Suprapubic skin (tissue), 4 donors: Measurements from ENCODE around the gene MKNK2. TPM values are rescaled to one million over a fixed set of nuclear protein-coding genes. Genes with fewer than 3 reads are reported as not detected.

Experiments
- DNase-seq, 2 donors: peaks; one replicate each; pipeline ENCODE4 v3.0.0-alpha.2; 2019; ENCODE audit warnings: low spot score in 2 of 2
- H3K27ac ChIP-seq: fragments of 200-600 bp; sonication (generic); one replicate; pipeline ENCODE4 v1.5.1; 2019
- H3K27me3 ChIP-seq: fragments of 200-600 bp; sonication (generic); one replicate; pipeline ENCODE4 v1.5.1; 2019
- H3K36me3 ChIP-seq: fragments of 200-600 bp; sonication (generic); one replicate; pipeline ENCODE4 v1.5.1; 2019
- H3K4me1 ChIP-seq: fragments of 200-600 bp; sonication (generic); one replicate; pipeline ENCODE4 v1.5.1; 2019
- H3K4me3 ChIP-seq: fragments of 200-600 bp; sonication (generic); one replicate; pipeline ENCODE4 v1.5.1; 2019; ENCODE audit warnings: mild to moderate bottlenecking
- H3K9me3 ChIP-seq: fragments of 200-600 bp; sonication (generic); one replicate; pipeline ENCODE4 v1.5.1; 2019
- CTCF ChIP-seq, 2 donors: fragments of 200-600 bp in 1 of 2; fragments of 450-650 bp in 1 of 2; sonication (generic) in 1 of 2; IDR thresholded peaks; one replicate each; pipeline ENCODE4 v1.5.1; 2016 to 2019; ENCODE audit warnings: antibody characterized with exemption in 2 of 2, mild to moderate bottlenecking in 1 of 2, moderate library complexity in 1 of 2
- EP300 ChIP-seq: sonication (generic); formaldehyde crosslinking; IDR thresholded peaks from one replicate; pipeline ENCODE4 v1.6.1; 2017; ENCODE audit warnings: antibody characterized with exemption
- POLR2A ChIP-seq, 2 donors: fragments of 450-650 bp; IDR thresholded peaks; one replicate each; pipeline ENCODE4 v1.6.1; 2017; ENCODE audit warnings: antibody characterized with exemption in 2 of 2, mild to moderate bottlenecking in 2 of 2, moderate library complexity in 2 of 2
- POLR2AphosphoS5 ChIP-seq, 3 donors: sonication (generic); formaldehyde crosslinking; IDR thresholded peaks; one replicate each; pipeline ENCODE4 v1.6.1; 2017; ENCODE audit warnings: antibody characterized with exemption in 3 of 3
- WGBS: methylation state at CpG from one replicate; pipeline ENCODE4 v1.1.5; 2018; 5-methylcytosine and 5-hydroxymethylcytosine counted together
- total RNA-seq, 4 donors: library from RNA; depleted of rRNA; stranded (reverse); fragments of >200 nt; gene quantifications; one replicate each; pipeline ENCODE4 v1.1.0, GENCODE V29; 2016

The MKNK2 gene
- total RNA-seq, 4 donors from 2014 or later: 209 to 249 (median 219) TPM

GRCh38 chr19:2033825-2034159, 17.3 kb downstream of the MKNK2 start:
- H3K27ac ChIP-seq: peak overlapping the region; percentile 97
- TF ChIP-seq CTCF (IDR thresholded peaks at IDR 0.05) (no peak), POLR2AphosphoS5 (IDR thresholded peaks at IDR 0.05) (no peak), POLR2A (IDR thresholded peaks at IDR 0.05) (no peak), EP300 (no peak)
- H3K4me1 ChIP-seq: peaks cover 56% of the 10 kb centered on the region
- H3K27me3 ChIP-seq: no peaks in the 10 kb centered on the region
- WGBS: 72% methylated on average over 9 of the region's 9 CpGs
- no peak overlapping the region for H3K4me3 ChIP-seq
- H3K9me3 ChIP-seq: peaks cover 6% of the 10 kb centered on the region
- H3K36me3 ChIP-seq: peaks cover 11% of the 10 kb centered on the region
- peak in 1 of 2 donors; percentile 78 for DNase-seq

GRCh38 chr19:2033115-2033824, 17.8 kb downstream of the MKNK2 start:
- Histone ChIP-seq H3K27me3 (no peaks in the 10 kb centered on the region), H3K9me3 (peaks cover 6% of the 10 kb centered on the region), H3K4me1 (peaks cover 61% of the 10 kb centered on the region), H3K27ac (peak overlapping the region; percentile 97), H3K36me3 (peaks cover 6% of the 10 kb centered on the region), H3K4me3 (no peak overlapping the region)
- no peak for DNase-seq
- WGBS: 89% methylated on average over 6 of the region's 6 CpGs
- no peak for TF ChIP-seq POLR2AphosphoS5 (IDR thresholded peaks at IDR 0.05)

DNA sequence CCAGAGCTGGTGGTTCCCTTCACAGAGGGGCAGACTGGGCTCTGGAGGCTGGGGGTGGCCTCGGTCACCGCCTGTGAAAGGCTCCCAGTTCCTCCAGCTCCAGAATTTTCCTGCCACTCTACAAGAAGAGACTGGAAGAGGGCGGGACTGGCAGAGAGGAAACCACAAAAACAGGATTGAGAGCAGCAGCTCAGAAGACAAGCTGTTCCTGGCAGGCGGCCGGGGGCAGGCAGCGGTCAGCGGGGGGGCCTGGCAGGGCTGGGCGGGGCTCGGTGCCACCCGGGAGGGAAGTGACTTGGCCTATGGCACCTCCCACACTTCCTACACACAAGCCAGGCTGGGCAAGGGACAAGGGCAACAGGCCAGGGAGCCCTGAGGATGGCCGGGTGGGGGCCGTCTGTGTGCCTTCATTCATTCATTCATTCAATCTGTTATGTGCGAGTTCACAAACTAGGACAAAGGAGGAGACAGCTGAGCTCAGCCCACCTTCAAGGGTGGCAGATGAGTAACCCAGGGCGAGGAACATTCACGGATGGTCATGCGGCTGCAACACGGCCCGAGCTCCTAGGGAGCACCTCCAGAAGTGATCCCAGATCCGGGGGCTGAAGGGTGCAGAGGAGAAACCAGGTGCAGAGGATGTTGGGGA, 18.6 kb downstream of the MKNK2 start:
- peaks cover 65% of the 10 kb centered on the region for H3K4me1 ChIP-seq
- H3K27me3 ChIP-seq: no peaks in the 10 kb centered on the region
- H3K4me3 ChIP-seq: peak overlapping the region; percentile 36
- peak overlapping the region; percentile 97 for H3K27ac ChIP-seq
- no peaks in the 10 kb centered on the region for H3K36me3 ChIP-seq
- DNase-seq: peak; percentile 98
- TF ChIP-seq EP300 (peak; percentile 56), POLR2A (IDR thresholded peaks at IDR 0.05) (no peak), POLR2AphosphoS5 (IDR thresholded peaks at IDR 0.05) (peak; percentile 67 to 97 (median 95)), CTCF (IDR thresholded peaks at IDR 0.05) (no peak)
- 2% methylated on average over 17 of the region's 19 CpGs for WGBS
- peaks cover 6% of the 10 kb centered on the region for H3K9me3 ChIP-seq

DNA sequence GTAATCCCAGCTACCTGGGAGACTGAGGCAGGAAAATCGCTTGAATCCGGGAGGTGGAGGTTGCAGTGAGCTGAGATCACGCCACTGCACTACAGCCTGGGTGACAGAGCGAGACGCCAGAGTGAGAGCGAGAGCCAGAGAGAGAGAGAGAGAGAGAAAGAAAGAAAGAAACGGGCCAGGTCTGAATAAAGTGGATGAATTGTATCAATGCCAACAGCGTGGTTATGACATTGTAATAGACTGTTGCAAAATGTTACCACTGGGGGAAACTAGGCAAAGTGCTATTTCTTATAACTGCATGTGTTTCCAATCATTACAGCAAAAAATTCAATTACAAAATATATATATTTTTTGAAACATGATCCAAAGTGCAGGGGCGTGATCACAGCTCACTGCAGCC, 23.7 kb downstream of the MKNK2 start:
- 49% methylated on average over 9 of the region's 9 CpGs for WGBS
- Histone ChIP-seq H3K27ac (no peak overlapping the region), H3K36me3 (no peaks in the 10 kb centered on the region), H3K4me3 (no peak overlapping the region), H3K4me1 (peaks cover 44% of the 10 kb centered on the region), H3K9me3 (peaks cover 3% of the 10 kb centered on the region), H3K27me3 (no peaks in the 10 kb centered on the region)
- no peak for DNase-seq
- TF ChIP-seq CTCF (IDR thresholded peaks at IDR 0.05) (no peak), POLR2AphosphoS5 (IDR thresholded peaks at IDR 0.05) (peak in 2 of 3 donors; percentile 32 to 78)

GRCh38 chr19:2026770-2027169, 24.3 kb downstream of the MKNK2 start:
- Histone ChIP-seq H3K9me3 (peaks cover 3% of the 10 kb centered on the region), H3K27ac (no peak overlapping the region), H3K4me1 (peaks cover 38% of the 10 kb centered on the region), H3K4me3 (no peak overlapping the region), H3K27me3 (no peaks in the 10 kb centered on the region), H3K36me3 (no peaks in the 10 kb centered on the region)
- WGBS: 86% methylated on average over 10 of the region's 10 CpGs
- TF ChIP-seq POLR2AphosphoS5 (IDR thresholded peaks at IDR 0.05) (no peak), CTCF (IDR thresholded peaks at IDR 0.05) (no peak), EP300 (no peak), POLR2A (IDR thresholded peaks at IDR 0.05) (no peak)
- DNase-seq: no peak
